H1 (cell line): ENCODE measurements around the gene SERP1. TPM values are rescaled to one million over a fixed set of nuclear protein-coding genes. Genes with fewer than 3 reads are reported as not detected.

Experiments
- CTCF ChIA-PET: fragments of 300-600 bp; sonication (Branson Sonifier 250); formaldehyde crosslinking; loops from one replicate; lab custom pipeline; 2021; ENCODE audit not compliant: partially characterized antibody; lab: Charles Lee
- POLR2A ChIA-PET: fragments of 300-600 bp; sonication (Branson Sonifier 250); formaldehyde crosslinking; loops from one replicate; lab custom pipeline; 2021; ENCODE audit warnings: inconsistent platforms; ENCODE audit not compliant: partially characterized antibody; lab: Charles Lee
- DNase-seq, 2 experiments: peaks; one replicate each; pipeline versions ENCODE4 v3.0.0 to v3.0.0-alpha.2; 2010 to 2022; ENCODE audit warnings: low spot score in 2 of 2, low read depth in 1 of 2, mixed read lengths in 1 of 2
- FAIRE-seq: peaks from 2 replicates; lab custom pipeline; 2011; peaks lifted over from hg19 to GRCh38; lab: Jason Lieb, UNC
- H2AFZ ChIP-seq: 2 replicates; pipeline ENCODE4 v1.8.1; 2012; ENCODE audit warnings: low read length, inconsistent platforms
- H2AK5ac ChIP-seq: 2 replicates; pipeline ENCODE4 v1.6.1; 2013; ENCODE audit warnings: low read depth, low read length
- H2BK120ac ChIP-seq: replicated peaks from 2 replicates; pipeline ENCODE3; 2013; ENCODE audit warnings: low read depth, low read length, inconsistent platforms
- H2BK12ac ChIP-seq: 2 replicates; pipeline ENCODE4 v1.6.1; 2013; ENCODE audit warnings: low read depth, low read length
- H2BK15ac ChIP-seq: 2 replicates; pipeline ENCODE4 v1.6.1; 2013; ENCODE audit warnings: low read length
- H2BK20ac ChIP-seq: 2 replicates; pipeline ENCODE4 v1.6.1; 2013; ENCODE audit warnings: low read length
- H2BK5ac ChIP-seq: 2 replicates; pipeline ENCODE4 v1.6.1; 2013; ENCODE audit warnings: low read depth, low read length
- H3K14ac ChIP-seq: 2 replicates; pipeline ENCODE4 v1.6.1; 2013; ENCODE audit warnings: inconsistent platforms; ENCODE audit not compliant: insufficient read length
- H3K18ac ChIP-seq: 2 replicates; pipeline ENCODE4 v1.6.1; 2013; ENCODE audit warnings: low read length; ENCODE audit errors: extremely low read depth
- H3K23ac ChIP-seq: 2 replicates; pipeline ENCODE4 v1.6.1; 2013; ENCODE audit warnings: inconsistent platforms; ENCODE audit not compliant: insufficient read length
- H3K23me2 ChIP-seq: 2 replicates; pipeline ENCODE4 v1.6.1; 2013; ENCODE audit warnings: low read depth, low read length
- H3K27ac ChIP-seq: 2 replicates; pipeline ENCODE4 v1.6.1; 2011; ENCODE audit warnings: low read depth, low read length, inconsistent platforms
- H3K27me3 ChIP-seq, 4 experiments: replicated peaks in 1 of 4; 1 replicate in 1 of 4; 2 replicates in 3 of 4; pipeline versions ENCODE4 v1.6.1 to v1.8.1; 2011 to 2013; ENCODE audit warnings: low read length in 3 of 4, mild to moderate bottlenecking in 3 of 4, inconsistent platforms in 2 of 4, mixed read lengths in 2 of 4, moderate library complexity in 1 of 4; ENCODE audit not compliant: control insufficient read depth in 3 of 4, insufficient read depth in 3 of 4; ENCODE audit errors: extremely low read depth in 1 of 4
- H3K36me3 ChIP-seq, 4 experiments: 2 replicates each; pipeline versions ENCODE4 v1.6.1 to v1.8.1; 2011 to 2013; ENCODE audit warnings: mild to moderate bottlenecking in 4 of 4, low read length in 3 of 4, moderate library complexity in 2 of 4, control low read depth in 1 of 4, inconsistent platforms in 1 of 4; ENCODE audit not compliant: insufficient read depth in 4 of 4, control insufficient read depth in 2 of 4
- H3K4ac ChIP-seq: replicated peaks from 2 replicates; pipeline ENCODE3; 2013; ENCODE audit warnings: low read length, low read depth, mixed read lengths, inconsistent platforms; ENCODE audit not compliant: insufficient read length
- H3K4me1 ChIP-seq, 4 experiments: replicated peaks in 1 of 4; 1 replicate in 1 of 4; 2 replicates in 3 of 4; pipeline versions ENCODE4 v1.6.1 to v1.8.1; 2011 to 2013; ENCODE audit warnings: low read length in 3 of 4, inconsistent platforms in 2 of 4, mixed read lengths in 1 of 4; ENCODE audit not compliant: insufficient read depth in 4 of 4, control insufficient read depth in 3 of 4
- H3K4me2 ChIP-seq, 2 experiments: 2 replicates each; pipeline versions ENCODE4 v1.6.1 to v1.8.1; 2011 to 2013; ENCODE audit warnings: low read depth in 2 of 2, low read length in 2 of 2, control low read depth in 1 of 2, inconsistent platforms in 1 of 2, mild to moderate bottlenecking in 1 of 2; ENCODE audit not compliant: insufficient read depth in 1 of 2
- H3K4me3 ChIP-seq, 4 experiments: fragments of 200-600, 300-600 bp in 1 of 4; sonication (generic), shearing (Covaris generic), sonication (Bioruptor Twin) in 1 of 4; 2 replicates each; pipeline versions ENCODE4 v1.5.1 to v1.8.1; 2011 to 2016; ENCODE audit warnings: low read length in 4 of 4, low read depth in 3 of 4, control low read depth in 2 of 4, inconsistent platforms in 2 of 4, mild to moderate bottlenecking in 2 of 4, mixed read lengths in 1 of 4, moderate library complexity in 1 of 4; ENCODE audit not compliant: insufficient read depth in 2 of 4; ENCODE audit errors: extremely low read depth in 1 of 4
- H3K56ac ChIP-seq: replicated peaks from 2 replicates; pipeline ENCODE3; 2013; ENCODE audit warnings: low read depth, mild to moderate bottlenecking, mixed read lengths, low read length, inconsistent platforms; ENCODE audit not compliant: insufficient read length
- H3K79me1 ChIP-seq: 2 replicates; pipeline ENCODE4 v1.6.1; 2013; ENCODE audit warnings: low read depth, low read length, control low read depth
- H3K79me2 ChIP-seq, 2 experiments: 2 replicates each; pipeline versions ENCODE4 v1.6.1 to v1.8.1; 2012 to 2013; ENCODE audit warnings: low read length in 2 of 2, mild to moderate bottlenecking in 2 of 2, inconsistent platforms in 1 of 2; ENCODE audit not compliant: insufficient read depth in 2 of 2, control insufficient read depth in 1 of 2
- H3K9ac ChIP-seq, 4 experiments: replicated peaks in 1 of 4; 1 replicate in 1 of 4; 2 replicates in 3 of 4; pipeline versions ENCODE4 v1.6.1 to v1.8.1; 2011 to 2013; ENCODE audit warnings: low read depth in 3 of 4, low read length in 3 of 4, control low read depth in 2 of 4, mild to moderate bottlenecking in 2 of 4, moderate library complexity in 2 of 4, inconsistent platforms in 1 of 4; ENCODE audit errors: extremely low read depth in 1 of 4
- H3K9me3 ChIP-seq, 2 experiments: 2 replicates each; pipeline versions ENCODE4 v1.6.1 to v1.8.1; 2012 to 2013; ENCODE audit warnings: mild to moderate bottlenecking in 2 of 2, moderate library complexity in 2 of 2, control low read depth in 1 of 2, inconsistent platforms in 1 of 2, low read depth in 1 of 2, low read length in 1 of 2, mixed read lengths in 1 of 2; ENCODE audit not compliant: insufficient read depth in 2 of 2
- H4K20me1 ChIP-seq, 2 experiments: replicated peaks in 1 of 2; 2 replicates each; pipeline versions ENCODE3 to v1.8.1; 2011 to 2013; ENCODE audit warnings: inconsistent platforms in 2 of 2, low read length in 2 of 2, mild to moderate bottlenecking in 1 of 2; ENCODE audit not compliant: insufficient read depth in 2 of 2, control insufficient read depth in 1 of 2
- H4K5ac ChIP-seq: 2 replicates; pipeline ENCODE4 v1.6.1; 2013; ENCODE audit warnings: low read length, low read depth, mixed read lengths, inconsistent platforms; ENCODE audit not compliant: insufficient read length
- H4K8ac ChIP-seq: 2 replicates; pipeline ENCODE4 v1.8.0; 2013; ENCODE audit warnings: mild to moderate bottlenecking, moderate library complexity, low read length, inconsistent platforms; ENCODE audit not compliant: insufficient read depth; ENCODE audit errors: extremely low read depth
- H4K91ac ChIP-seq: replicated peaks from 2 replicates; pipeline ENCODE3; 2013; ENCODE audit warnings: low read length, mixed read lengths, inconsistent platforms; ENCODE audit not compliant: insufficient read length
- BACH1 ChIP-seq: IDR thresholded peaks from 2 replicates; pipeline ENCODE4 v1.6.1; 2012; ENCODE audit warnings: low read length, improper control_type of control experiment
- BRCA1 ChIP-seq: IDR thresholded peaks from 2 replicates; pipeline ENCODE4 v1.6.1; 2012; ENCODE audit warnings: low read depth, low read length, improper control_type of control experiment
- EGR1 ChIP-seq: IDR thresholded peaks from 2 replicates; pipeline ENCODE4 v1.6.1; 2011; ENCODE audit warnings: low read depth, low read length, borderline replicate concordance
- JUN ChIP-seq: IDR thresholded peaks from 2 replicates; pipeline ENCODE4 v1.6.1; 2011; ENCODE audit warnings: low read depth, mild to moderate bottlenecking, improper control_type of control experiment, low read length
- MAFK ChIP-seq: IDR thresholded peaks from 2 replicates; pipeline ENCODE4 v1.6.1; 2012; ENCODE audit warnings: low read depth, mild to moderate bottlenecking, improper control_type of control experiment, low read length
- POU5F1 ChIP-seq: IDR thresholded peaks from 2 replicates; pipeline ENCODE4 v1.6.1; 2011; ENCODE audit warnings: low read depth, mild to moderate bottlenecking, low read length, moderate library complexity
- RFX5 ChIP-seq: IDR thresholded peaks from 2 replicates; pipeline ENCODE4 v1.6.1; 2011; ENCODE audit warnings: low read depth, low read length, improper control_type of control experiment, borderline replicate concordance
- SP2 ChIP-seq: IDR thresholded peaks from 2 replicates; pipeline ENCODE4 v1.6.1; 2012; ENCODE audit warnings: mild to moderate bottlenecking, low read length, inconsistent platforms
- TCF12 ChIP-seq: IDR thresholded peaks from 2 replicates; pipeline ENCODE4 v1.6.1; 2011; ENCODE audit warnings: low read depth, mild to moderate bottlenecking, low read length
- WGBS, 2 experiments: shearing (Covaris generic) in 1 of 2; methylation state at CpG; one replicate each; pipeline versions ENCODE4 v1.1.6 to v1.1.7; 2013 to 2015; ENCODE audit warnings: low lambda C conversion rate in 2 of 2, mixed read lengths in 2 of 2, inconsistent platforms in 1 of 2, low coverage in 1 of 2, missing lambda C conversion rate in 1 of 2; ENCODE audit not compliant: insufficient replicate concordance in 2 of 2, insufficient coverage in 1 of 2, insufficient read length in 1 of 2; ENCODE audit errors: extremely low coverage in 1 of 2, missing lambda C conversion rate in 1 of 2; 5-methylcytosine and 5-hydroxymethylcytosine counted together
- polyA plus RNA-seq, 7 experiments: library from polyadenylated mRNA; depleted of rRNA in 3 of 7; stranded (reverse) in 5 of 7; unstranded in 2 of 7; fragments of >200 nt in 5 of 7; fragments of 200-250 nt in 2 of 7; gene quantifications; 1 replicate in 5 of 7; 2 replicates in 1 of 7; 4 replicates in 1 of 7; pipeline versions ENCODE4 v1.2.1 to v1.2.3, GENCODE V29; 2011 to 2013; ENCODE audit warnings: missing spikeins in 2 of 7, mixed read lengths in 2 of 7
- total RNA-seq: library from RNA; stranded (reverse); fragmentation: NEBNext Ultra II Directional; extraction: Animal tissue kit (Norgen Biotek cat#: 25700); gene quantifications from 2 replicates; pipeline ENCODE4 v1.2.1, GENCODE V29; 2021
- TF ChIP-seq, protein P1 (sequence below): IDR thresholded peaks from 2 replicates; pipeline ENCODE4 v1.6.1; 2012; ENCODE audit warnings: inconsistent platforms
- TF ChIP-seq, protein P2 (sequence below): IDR thresholded peaks from 2 replicates; pipeline ENCODE4 v1.6.1; 2012; ENCODE audit warnings: inconsistent platforms

The SERP1 gene
- total and polyA plus RNA-seq, 2 of the 8 experiments (the other 6 are each of a cell fraction or from before 2014, with no cell fraction given) = 90.3 to 98.2 TPM

DNA sequence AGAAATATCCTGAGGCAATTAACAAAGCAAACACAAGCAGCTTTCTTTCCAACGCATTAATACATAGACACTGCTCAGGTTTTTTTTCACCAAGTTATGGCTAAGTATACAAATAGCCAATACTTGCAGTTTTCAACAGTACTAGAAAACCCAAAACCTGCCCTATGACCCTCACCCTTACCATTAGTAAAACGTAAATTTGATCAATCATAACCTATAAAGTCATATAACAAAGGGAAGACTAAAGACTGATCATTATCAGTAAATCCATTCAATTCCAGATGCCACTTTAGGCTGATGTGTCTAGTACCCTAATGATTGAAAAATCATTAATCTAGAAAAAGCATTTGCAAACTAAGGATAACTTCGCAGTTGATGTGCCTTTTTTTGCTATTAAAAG is 3.2 kb downstream of the SERP1 start:
- Histone ChIP-seq H3K4me2 (no peak overlapping the region), H3K23me2 (no peaks in the 10 kb centered on the region; the same call in 1 of the 2 replicates), H2BK20ac (no peak overlapping the region), H4K91ac (no peak overlapping the region), H4K5ac (no peak overlapping the region), H3K18ac (no peak overlapping the region), H2BK5ac (no peak overlapping the region), H3K23ac (no peak overlapping the region), H3K4me3 (no peak overlapping the region), H4K8ac (no peak overlapping the region), H3K27ac (no peak overlapping the region), H3K4me1 (no peaks in the 10 kb centered on the region; a peak in 2 of 7 replicates), H3K9me3 (no peaks in the 10 kb centered on the region), H3K9ac (no peak overlapping the region), H3K27me3 (no peaks in the 10 kb centered on the region), H2AK5ac (no peak overlapping the region), H2BK15ac (no peak overlapping the region), H2BK12ac (no peak overlapping the region), H2AFZ (no peak overlapping the region), H3K4ac (no peak overlapping the region), H3K36me3 (peaks cover 4 to 36% (median 12%) of the 10 kb centered on the region in 4 experiments; a peak in 6 of 8 replicates), H3K79me1 (no peaks in the 10 kb centered on the region; the same call in 1 of the 2 replicates), H2BK120ac (no peak overlapping the region), H3K79me2 (peaks cover 0 to 54% of the 10 kb centered on the region in 2 experiments; a peak in 3 of 4 replicates), H4K20me1 (peaks cover 3% of the 10 kb centered on the region in 2 experiments), H3K14ac (no peak overlapping the region), H3K56ac (no peak overlapping the region)
- POLR2A ChIA-PET = interaction anchor here (1.7 kb wide), 1 partner anchor 13 kb away, joined by 3 read pairs; no protein-coding TSS in a partner anchor
- FAIRE-seq (no peak), DNase-seq (no peak)
- no peak for TF ChIP-seq BRCA1
- no peak for TF ChIP-seq TCF12
- no peak for TF ChIP-seq POU5F1
- no peak for TF ChIP-seq JUN
- TF ChIP-seq, protein P1, sequence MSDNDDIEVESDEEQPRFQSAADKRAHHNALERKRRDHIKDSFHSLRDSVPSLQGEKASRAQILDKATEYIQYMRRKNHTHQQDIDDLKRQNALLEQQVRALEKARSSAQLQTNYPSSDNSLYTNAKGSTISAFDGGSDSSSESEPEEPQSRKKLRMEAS = no peak
- TF ChIP-seq, protein P2, sequence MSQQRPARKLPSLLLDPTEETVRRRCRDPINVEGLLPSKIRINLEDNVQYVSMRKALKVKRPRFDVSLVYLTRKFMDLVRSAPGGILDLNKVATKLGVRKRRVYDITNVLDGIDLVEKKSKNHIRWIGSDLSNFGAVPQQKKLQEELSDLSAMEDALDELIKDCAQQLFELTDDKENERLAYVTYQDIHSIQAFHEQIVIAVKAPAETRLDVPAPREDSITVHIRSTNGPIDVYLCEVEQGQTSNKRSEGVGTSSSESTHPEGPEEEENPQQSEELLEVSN = no peak
- TF ChIP-seq SP2 = no peak
- no peak for TF ChIP-seq EGR1
- no peak for TF ChIP-seq RFX5
- TF ChIP-seq MAFK = no peak
- TF ChIP-seq BACH1 = no peak
- 88% methylated on average over 3 of the region's 3 CpGs; no CpG with 5 or more reads in 1 of the 2 experiments for WGBS, 2 experiments
- CTCF ChIA-PET = interaction anchor here (0.5 to 1.5 kb wide), 4 partner anchors 30 to 158 kb away, joined by 3 to 4 read pairs (median 4); no protein-coding TSS in a partner anchor
